ENCODE data around the gene LAMB3. TPM values are rescaled to one million over a fixed set of nuclear protein-coding genes. Genes with fewer than 3 reads are reported as not detected.
A peak's percentile ranks its signal among the peaks of the same experiment; 100 is the strongest.

Gene LAMB3
- total RNA-seq, 2 experiments from 2014 or later = 1.3 to 1.9 TPM

- H3K4me1 Mint-ChIP-seq = peaks cover 8% of the 10 kb centered on the region
- H3K36me3 Mint-ChIP-seq (ENCODE audit: low read depth) = no peaks in the 10 kb centered on the region
- no peaks in the 10 kb centered on the region for H3K9me3 Mint-ChIP-seq
- no peak overlapping the region for H3K4me3 Mint-ChIP-seq
- ChIA-PET CTCF (interaction anchor here (0.9 to 1.8 kb wide), 6 partner anchors 8 to 42 kb away, joined by 3 to 7 read pairs (median 4); no protein-coding TSS in a partner anchor), POLR2A (no interaction called here)
- H3K27ac Mint-ChIP-seq = no peak overlapping the region
- no peaks in the 10 kb centered on the region for H3K27me3 Mint-ChIP-seq
- DNase-seq = no peak
These were observed 44.4 kb downstream of the LAMB3 start for GRCh38 chr1:209607795-209608178.

DNA sequence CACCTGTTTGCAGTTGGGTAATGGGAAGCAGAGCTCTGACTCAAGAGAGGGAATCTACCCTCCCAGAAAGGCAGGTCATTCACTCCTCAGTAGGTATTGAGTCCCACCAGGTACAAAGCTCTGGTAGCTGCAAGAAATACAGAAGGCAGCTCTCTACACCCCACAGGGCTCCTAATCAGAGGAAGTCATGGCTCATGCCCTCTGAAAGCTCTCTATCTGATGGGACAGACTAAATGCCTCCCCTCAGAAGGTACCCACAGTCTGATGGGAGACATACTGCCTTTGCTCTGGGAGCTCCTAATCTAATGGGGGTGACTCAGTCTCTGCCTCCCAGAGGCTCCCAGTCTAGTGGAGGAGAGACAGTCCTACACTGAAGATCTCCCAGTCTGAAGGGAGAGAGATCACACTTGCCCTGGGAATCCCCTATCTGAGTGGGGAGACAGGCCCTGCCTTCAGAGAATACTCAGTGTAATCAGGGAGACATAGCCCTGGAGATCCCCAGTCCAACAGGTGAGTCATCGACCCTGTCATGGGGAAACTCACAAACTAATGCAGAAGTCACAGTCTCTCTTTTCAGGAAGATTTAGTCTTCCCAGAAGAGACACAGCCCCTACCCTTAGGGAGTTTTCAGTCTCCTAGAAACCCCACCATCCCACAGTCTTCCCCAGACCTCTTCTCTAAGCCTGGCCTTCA, 45.0 kb downstream of the LAMB3 start:
- Mint-ChIP-seq H3K4me3 (no peak overlapping the region), H3K27me3 (no peaks in the 10 kb centered on the region), H3K9me3 (no peaks in the 10 kb centered on the region), H3K36me3 (ENCODE audit: low read depth) (no peaks in the 10 kb centered on the region), H3K27ac (no peak overlapping the region), H3K4me1 (peaks cover 3% of the 10 kb centered on the region)
- CTCF ChIA-PET = interaction anchor here (0.9 to 1.8 kb wide), 7 partner anchors 8 to 41 kb away, joined by 3 to 7 read pairs (median 3); no protein-coding TSS in a partner anchor
- POLR2A ChIA-PET = no interaction called here
- DNase-seq = no peak

DNA sequence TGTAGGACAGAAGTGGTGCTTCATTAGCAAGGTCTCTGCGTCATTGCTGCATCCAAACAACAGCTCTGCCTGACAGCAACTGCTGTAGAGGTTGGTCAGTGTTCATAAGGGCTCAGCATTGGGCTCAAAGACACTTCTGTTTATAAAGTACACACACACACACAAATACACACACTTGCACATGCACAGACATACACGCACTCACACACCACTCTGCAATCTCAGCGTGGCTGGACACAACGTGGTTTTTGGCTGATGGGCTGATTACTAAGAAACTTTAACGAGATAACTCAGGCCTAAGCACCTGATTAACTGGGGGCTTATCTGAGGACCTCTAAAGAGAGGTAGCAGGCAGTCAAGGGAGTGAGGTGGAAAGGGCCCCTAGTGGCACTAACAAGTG, 48.3 kb downstream of the LAMB3 start:
- ChIA-PET CTCF (no interaction called here), POLR2A (no interaction called here)
- Mint-ChIP-seq H3K9me3 (no peaks in the 10 kb centered on the region), H3K27me3 (peaks cover 17% of the 10 kb centered on the region), H3K36me3 (ENCODE audit: low read depth) (no peaks in the 10 kb centered on the region), H3K27ac (no peak overlapping the region), H3K4me1 (peaks cover 3% of the 10 kb centered on the region), H3K4me3 (no peak overlapping the region)
- no peak for DNase-seq

DNA sequence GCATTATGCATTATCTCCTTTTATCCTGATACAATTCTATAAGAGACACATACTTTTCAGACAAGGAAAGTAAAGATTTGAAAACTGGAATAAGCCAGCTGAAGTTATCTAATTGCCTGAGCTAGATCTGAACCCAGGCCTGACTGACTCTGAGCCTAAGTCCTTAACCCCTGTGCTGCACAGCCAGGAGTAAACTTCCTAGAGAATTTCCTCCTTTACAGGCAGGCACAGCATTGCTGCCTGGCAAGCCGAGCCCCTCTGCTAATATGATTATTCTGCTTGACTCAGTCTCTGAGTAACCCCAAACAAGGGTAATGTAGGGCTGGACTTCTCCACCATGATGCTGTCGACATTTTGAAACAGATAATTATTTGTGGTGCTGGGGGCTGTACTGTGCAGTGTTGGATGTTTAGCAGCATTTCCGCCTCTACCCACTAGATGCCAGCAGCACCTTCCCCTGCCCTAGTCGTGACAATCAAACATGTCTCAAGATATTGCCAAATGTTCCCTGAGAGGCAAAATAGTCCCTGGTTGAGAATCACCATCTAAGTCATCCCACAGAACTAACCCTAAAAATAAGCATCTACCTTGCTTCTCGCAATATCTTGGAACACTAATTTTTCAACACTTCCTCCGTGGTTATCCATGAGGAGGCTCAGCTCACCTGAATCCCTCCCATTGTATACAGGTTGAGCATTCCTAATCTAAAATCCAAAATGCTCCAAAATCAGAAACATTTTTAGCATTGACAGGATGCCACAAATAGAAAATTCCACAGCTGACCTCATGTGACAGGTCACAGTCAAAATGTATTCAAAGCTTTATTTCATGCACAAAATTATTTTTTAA, 50.2 kb downstream of the LAMB3 start:
- H3K27me3 Mint-ChIP-seq = peaks cover 26% of the 10 kb centered on the region
- POLR2A ChIA-PET = no interaction called here
- no peaks in the 10 kb centered on the region for H3K9me3 Mint-ChIP-seq
- H3K27ac Mint-ChIP-seq = no peak overlapping the region
- H3K4me1 Mint-ChIP-seq = peaks cover 3% of the 10 kb centered on the region
- H3K36me3 Mint-ChIP-seq (ENCODE audit: low read depth) = no peaks in the 10 kb centered on the region
- DNase-seq = peak; percentile 51
- no peak overlapping the region for H3K4me3 Mint-ChIP-seq
- CTCF ChIA-PET = interaction anchor here (0.6 to 1.9 kb wide), 6 partner anchors 10 to 417 kb away, joined by 3 to 9 read pairs (median 4); no protein-coding TSS in a partner anchor

DNA sequence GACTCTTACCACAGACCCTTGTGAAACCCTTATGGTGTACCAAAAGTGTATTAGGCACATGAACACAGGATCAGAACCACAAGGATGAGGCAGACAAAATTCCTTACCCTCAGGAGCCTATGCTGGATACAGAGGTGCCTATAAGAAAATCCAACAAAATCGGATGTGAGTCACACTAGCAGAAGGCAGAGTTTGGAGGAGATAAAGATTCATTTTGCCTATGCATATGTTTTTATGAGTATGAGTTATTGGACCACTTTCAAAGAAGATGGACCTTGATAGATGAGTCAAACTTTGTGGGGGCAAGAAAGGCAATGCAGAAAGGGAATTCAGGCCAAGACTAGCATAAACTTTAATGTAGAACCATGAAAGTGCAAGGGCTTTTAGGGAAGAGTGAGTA, 51.7 kb downstream of the LAMB3 start:
- Mint-ChIP-seq H3K27me3 (peaks cover 26% of the 10 kb centered on the region), H3K4me1 (peaks cover 3% of the 10 kb centered on the region), H3K4me3 (no peak overlapping the region), H3K27ac (no peak overlapping the region), H3K9me3 (no peaks in the 10 kb centered on the region), H3K36me3 (ENCODE audit: low read depth) (no peaks in the 10 kb centered on the region)
- no peak for DNase-seq
- ChIA-PET CTCF (interaction anchor here (1.2 kb wide), 1 partner anchor 9 kb away, joined by 3 read pairs; no protein-coding TSS in a partner anchor), POLR2A (no interaction called here)

- Mint-ChIP-seq H3K27ac (no peak overlapping the region), H3K4me3 (no peak overlapping the region), H3K4me1 (no peaks in the 10 kb centered on the region), H3K36me3 (ENCODE audit: low read depth) (no peaks in the 10 kb centered on the region), H3K27me3 (peaks cover 37% of the 10 kb centered on the region), H3K9me3 (no peaks in the 10 kb centered on the region)
- ChIA-PET POLR2A (no interaction called here), CTCF (interaction anchor here (0.9 to 1.8 kb wide), 6 partner anchors 8 to 37 kb away, joined by 3 to 7 read pairs (median 4); no protein-coding TSS in a partner anchor)
- DNase-seq = no peak
These were observed 54.0 kb downstream of the LAMB3 start for GRCh38 chr1:209598227-209598626.

- Mint-ChIP-seq H3K4me3 (no peak overlapping the region), H3K36me3 (ENCODE audit: low read depth) (no peaks in the 10 kb centered on the region), H3K4me1 (no peaks in the 10 kb centered on the region), H3K27ac (no peak overlapping the region), H3K9me3 (no peaks in the 10 kb centered on the region), H3K27me3 (peaks cover 37% of the 10 kb centered on the region)
- ChIA-PET POLR2A (no interaction called here), CTCF (interaction anchor here (1.4 to 1.8 kb wide), 5 partner anchors 9 to 38 kb away, joined by 3 to 7 read pairs (median 6); no protein-coding TSS in a partner anchor)
- no peak for DNase-seq
These were observed 54.7 kb downstream of the LAMB3 start for GRCh38 chr1:209597499-209597898.

DNA sequence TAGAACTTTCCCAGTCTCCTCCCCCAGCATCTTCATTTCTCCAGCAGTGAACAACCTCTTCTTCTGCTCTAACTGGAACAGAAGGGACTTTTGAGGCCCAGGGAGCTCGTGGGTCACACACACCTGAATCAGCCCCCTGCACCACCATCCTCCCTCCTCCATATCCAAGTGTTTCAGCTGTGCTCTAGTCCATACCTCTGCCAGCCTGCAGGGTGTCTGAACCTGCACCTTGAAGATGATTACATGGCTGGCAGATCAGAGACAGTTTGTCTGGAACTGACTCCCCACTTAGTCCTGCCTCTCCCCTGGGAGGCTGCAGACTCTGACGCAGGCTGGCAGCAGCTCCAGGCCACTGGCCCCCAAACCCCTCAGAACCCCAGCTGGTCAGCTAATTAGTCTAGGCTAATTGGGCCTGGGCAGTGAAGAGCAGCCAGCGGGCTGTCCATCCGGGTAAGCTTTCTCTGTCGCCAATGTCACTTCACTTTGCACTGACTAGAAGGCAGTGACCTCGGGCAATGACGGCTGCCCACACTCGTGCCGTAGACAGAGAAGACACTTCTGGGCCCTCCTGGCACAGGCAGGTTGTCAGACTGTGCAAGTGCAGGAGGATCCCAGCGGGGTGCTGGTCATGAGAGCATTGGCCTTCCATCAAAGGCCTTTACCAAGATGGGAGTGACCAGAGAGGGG, 56.5 kb downstream of the LAMB3 start:
- no peak for DNase-seq
- Mint-ChIP-seq H3K36me3 (ENCODE audit: low read depth) (no peaks in the 10 kb centered on the region), H3K4me3 (no peak overlapping the region), H3K9me3 (no peaks in the 10 kb centered on the region), H3K27ac (no peak overlapping the region), H3K4me1 (no peaks in the 10 kb centered on the region), H3K27me3 (peaks cover 31% of the 10 kb centered on the region)
- POLR2A ChIA-PET = no interaction called here
- CTCF ChIA-PET = interaction anchor here (0.8 to 1.1 kb wide), 2 partner anchors 31 to 97 kb away, joined by 3 read pairs; no protein-coding TSS in a partner anchor

GRCh38 chr1:209595028-209595427, 57.2 kb downstream of the LAMB3 start:
- Mint-ChIP-seq H3K9me3 (no peaks in the 10 kb centered on the region), H3K36me3 (ENCODE audit: low read depth) (no peaks in the 10 kb centered on the region), H3K4me1 (no peaks in the 10 kb centered on the region), H3K4me3 (no peak overlapping the region), H3K27ac (no peak overlapping the region), H3K27me3 (peaks cover 32% of the 10 kb centered on the region)
- ChIA-PET POLR2A (no interaction called here), CTCF (interaction anchor here (0.6 to 1.5 kb wide), 4 partner anchors 11 to 289 kb away, joined by 3 to 4 read pairs (median 3); partner anchors contain the start of gene CAMK1G)
- no peak for DNase-seq

DNA sequence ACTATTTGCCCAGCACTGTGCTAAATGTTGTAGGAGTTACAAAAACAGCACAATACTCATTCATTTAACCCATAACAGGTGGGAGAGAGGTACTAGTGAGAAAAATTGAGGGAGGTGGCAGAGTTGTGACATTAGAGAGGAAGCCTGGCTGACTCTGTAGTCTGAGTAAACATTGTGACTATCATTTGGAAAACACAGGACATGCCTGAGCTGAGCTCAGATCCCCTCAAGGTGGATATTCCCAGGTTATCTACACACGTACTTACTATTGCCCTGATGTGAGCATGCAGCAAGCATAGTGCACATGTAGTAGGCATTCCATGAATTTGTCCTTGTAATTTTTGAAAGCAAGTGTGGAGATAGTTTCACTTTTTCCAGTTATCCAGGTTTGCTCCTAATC, 57.8 kb downstream of the LAMB3 start:
- DNase-seq = no peak
- Mint-ChIP-seq H3K27ac (no peak overlapping the region), H3K4me1 (no peaks in the 10 kb centered on the region), H3K9me3 (no peaks in the 10 kb centered on the region), H3K27me3 (peaks cover 26% of the 10 kb centered on the region), H3K4me3 (no peak overlapping the region), H3K36me3 (ENCODE audit: low read depth) (no peaks in the 10 kb centered on the region)
- ChIA-PET CTCF (interaction anchor here (0.6 to 1.6 kb wide), 4 partner anchors 11 to 289 kb away, joined by 3 to 4 read pairs (median 4); partner anchors contain the start of gene CAMK1G), POLR2A (no interaction called here)

DNA sequence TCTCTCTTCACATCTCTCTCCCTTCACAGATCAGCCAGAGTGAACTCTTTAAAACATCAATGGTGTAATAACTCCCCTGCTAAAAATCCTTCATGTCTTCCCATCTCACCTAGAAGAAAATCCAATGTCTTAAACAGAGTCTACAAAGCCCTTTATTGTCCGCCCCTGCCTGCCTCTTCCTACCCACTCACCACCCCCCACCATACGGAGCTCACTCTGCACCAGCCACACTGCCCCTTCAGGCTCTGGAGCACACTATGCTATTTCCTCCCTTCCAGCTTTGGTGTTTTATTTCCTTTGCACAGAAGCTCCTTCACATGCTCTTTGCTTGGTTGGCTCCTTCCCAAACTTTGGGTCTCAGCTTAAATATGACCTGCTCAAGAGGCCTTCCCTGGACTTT, 58.5 kb downstream of the LAMB3 start:
- Mint-ChIP-seq H3K9me3 (no peaks in the 10 kb centered on the region), H3K27ac (no peak overlapping the region), H3K27me3 (peaks cover 22% of the 10 kb centered on the region), H3K4me1 (no peaks in the 10 kb centered on the region), H3K36me3 (ENCODE audit: low read depth) (no peaks in the 10 kb centered on the region), H3K4me3 (no peak overlapping the region)
- ChIA-PET POLR2A (no interaction called here), CTCF (interaction anchor here (1.5 to 1.6 kb wide), 2 partner anchors 10 to 13 kb away, joined by 3 to 4 read pairs; partner anchors contain the start of gene CAMK1G)
- DNase-seq = no peak

- CTCF ChIA-PET = interaction anchor here (0.9 to 1.8 kb wide), 3 partner anchors 20 to 158 kb away, joined by 3 to 6 read pairs (median 5); no protein-coding TSS in a partner anchor
- peaks cover 17% of the 10 kb centered on the region for H3K27me3 Mint-ChIP-seq
- POLR2A ChIA-PET = no interaction called here
These were observed 61.8 kb downstream of the LAMB3 start for GRCh38 chr1:209590405-209590804.

More at GRCh38 chr1:209590405-209590804, 61.8 kb downstream of the LAMB3 start:
- Mint-ChIP-seq H3K9me3 (no peaks in the 10 kb centered on the region), H3K4me1 (peaks cover 3% of the 10 kb centered on the region), H3K4me3 (no peak overlapping the region), H3K27ac (no peak overlapping the region), H3K36me3 (ENCODE audit: low read depth) (no peaks in the 10 kb centered on the region)
- no peak for DNase-seq
